ENCODE measurements around the gene MYO5A.

MYO5A gene

GRCh38 chr15:52368402-52368801 lies 160.3 kb downstream of the MYO5A start:
- no peak for DNase-seq

GRCh38 chr15:52362497-52362896 lies 166.2 kb downstream of the MYO5A start:
- DNase-seq, result no peak

GRCh38 chr15:52361975-52362494 lies 166.6 kb downstream of the MYO5A start:
- DNase-seq, result no peak

GRCh38 chr15:52361494-52361893 lies 167.2 kb downstream of the MYO5A start:
- DNase-seq, result no peak

- DNase-seq, result peak in 3 of 51 donors; percentile 8 to 21 (median 16)
Measured at GRCh38 chr15:52360229-52361203, 168.2 kb downstream of the MYO5A start.

GRCh38 chr15:52359722-52360121 lies 169.0 kb downstream of the MYO5A start:
- no peak for DNase-seq

GRCh38 chr15:52357949-52358348 lies 170.7 kb downstream of the MYO5A start:
- no peak for DNase-seq

GRCh38 chr15:52352086-52352485 lies 176.6 kb downstream of the MYO5A start:
- DNase-seq, result no peak

GRCh38 chr15:52351206-52351908 lies 177.3 kb downstream of the MYO5A start:
- DNase-seq, result no peak

- no peak for DNase-seq
Measured at GRCh38 chr15:52350423-52350822, 178.3 kb downstream of the MYO5A start.

- no peak for DNase-seq
Measured at GRCh38 chr15:52349052-52349700, 179.5 kb downstream of the MYO5A start.

GRCh38 chr15:52348056-52348745 lies 180.5 kb downstream of the MYO5A start:
- DNase-seq, result no peak

- DNase-seq, result no peak
Measured at GRCh38 chr15:52344592-52344991, 184.1 kb downstream of the MYO5A start.

- DNase-seq, result no peak
Measured at GRCh38 chr15:52343831-52344230, 184.8 kb downstream of the MYO5A start.

GRCh38 chr15:52340093-52340492 lies 188.6 kb downstream of the MYO5A start:
- no peak for DNase-seq

GRCh38 chr15:52338891-52339290 lies 189.8 kb downstream of the MYO5A start:
- no peak for DNase-seq

GRCh38 chr15:52338058-52338457 lies 190.6 kb downstream of the MYO5A start:
- peak in 1 of 51 donors; percentile 49 for DNase-seq

- no peak for DNase-seq
Measured at GRCh38 chr15:52337198-52337853, 191.4 kb downstream of the MYO5A start.

GRCh38 chr15:52336529-52336928 lies 192.2 kb downstream of the MYO5A start:
- no peak for DNase-seq

GRCh38 chr15:52334491-52335160 lies 194.1 kb downstream of the MYO5A start:
- DNase-seq, result no peak

All from hypothalamus (tissue), 51 donors.